ENCODE results near the gene SFXN5. TPM values are rescaled to one million over a fixed set of nuclear protein-coding genes. Genes with fewer than 3 reads are reported as not detected.

The SFXN5 gene
- total RNA-seq, 1 experiment from 2014 or later = 25.9 TPM

GRCh38 chr2:72985891-72986683 lies 85.4 kb downstream of the SFXN5 start:
- H3K4me3 Mint-ChIP-seq = no peak overlapping the region
- TF ChIP-seq, protein P1, sequence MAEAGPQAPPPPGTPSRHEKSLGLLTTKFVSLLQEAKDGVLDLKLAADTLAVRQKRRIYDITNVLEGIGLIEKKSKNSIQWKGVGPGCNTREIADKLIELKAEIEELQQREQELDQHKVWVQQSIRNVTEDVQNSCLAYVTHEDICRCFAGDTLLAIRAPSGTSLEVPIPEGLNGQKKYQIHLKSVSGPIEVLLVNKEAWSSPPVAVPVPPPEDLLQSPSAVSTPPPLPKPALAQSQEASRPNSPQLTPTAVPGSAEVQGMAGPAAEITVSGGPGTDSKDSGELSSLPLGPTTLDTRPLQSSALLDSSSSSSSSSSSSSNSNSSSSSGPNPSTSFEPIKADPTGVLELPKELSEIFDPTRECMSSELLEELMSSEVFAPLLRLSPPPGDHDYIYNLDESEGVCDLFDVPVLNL (CRISPR knock-in tag; IDR thresholded peaks at IDR 0.05; ENCODE audit: borderline replicate concordance, low read depth) = no peak
- TF ChIP-seq ZMAT4 (CRISPR knock-in tag; IDR thresholded peaks at IDR 0.05) (no peak), STAT6 (CRISPR knock-in tag; conservative IDR thresholded peaks at IDR 0.05; ENCODE audit: low read depth) (no peak), SOX15 (CRISPR knock-in tag; IDR thresholded peaks at IDR 0.05) (no peak), USF2 (CRISPR knock-in tag; IDR thresholded peaks at IDR 0.05) (no peak), E2F1 (CRISPR knock-in tag; IDR thresholded peaks at IDR 0.05) (no peak), ZNF416 (CRISPR knock-in tag; IDR thresholded peaks at IDR 0.05) (no peak), ATF6 (CRISPR knock-in tag; IDR thresholded peaks at IDR 0.05) (no peak)
- TF ChIP-seq, protein P2, sequence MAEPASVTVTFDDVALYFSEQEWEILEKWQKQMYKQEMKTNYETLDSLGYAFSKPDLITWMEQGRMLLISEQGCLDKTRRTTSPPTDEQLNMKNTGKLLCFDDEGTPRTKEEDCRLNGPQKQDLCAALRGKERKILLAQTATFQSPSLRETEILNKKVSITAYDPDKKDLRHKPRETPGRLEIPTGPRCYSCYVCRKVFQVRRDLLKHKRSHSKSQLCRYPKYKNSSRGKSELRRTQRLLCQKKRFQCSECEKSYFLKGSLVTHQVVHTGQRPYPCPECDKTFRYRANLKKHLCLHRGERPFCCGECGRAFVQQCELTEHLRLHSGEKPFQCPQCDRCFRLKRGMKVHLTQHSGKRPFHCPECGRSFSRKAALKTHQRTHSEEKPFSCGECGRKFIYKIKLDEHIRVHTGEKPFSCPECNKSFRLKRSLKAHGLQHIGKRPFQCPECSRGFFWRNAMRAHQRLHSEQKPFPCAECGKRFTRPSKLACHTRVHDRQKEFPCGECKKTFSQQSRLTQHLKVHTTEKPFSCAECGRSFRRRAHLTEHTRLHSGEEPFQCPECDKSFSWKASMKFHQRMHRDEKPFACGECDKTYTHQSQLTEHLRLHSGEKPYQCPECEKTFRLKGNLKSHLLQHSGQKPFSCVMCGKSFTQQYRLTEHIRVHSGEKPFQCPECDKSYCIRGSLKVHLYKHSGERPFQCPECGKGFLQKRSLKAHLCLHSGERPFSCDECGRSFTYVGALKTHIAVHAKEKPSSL (CRISPR knock-in tag; conservative IDR thresholded peaks at IDR 0.05) = no peak
- ChIA-PET CTCF (interaction anchor here (0.8 to 3.2 kb wide), 3 partner anchors 12 to 226 kb away, joined by 3 to 12 read pairs (median 3); no protein-coding TSS in a partner anchor), POLR2A (no interaction called here)
- no peaks in the 10 kb centered on the region; the same call in 1 of the 2 replicates for H3K36me3 Mint-ChIP-seq
- DNase-seq (ENCODE audit: low spot score) (no peak), ATAC-seq (no peak)
- H3K4me1 Mint-ChIP-seq = 0 out of 2 replicates have a peak, but pooled peaks cover 7% of the 10 kb centered on the region
- H3K27me3 Mint-ChIP-seq (ENCODE audit: low read depth) = no peaks in the 10 kb centered on the region
- no peaks in the 10 kb centered on the region for H3K9me3 Mint-ChIP-seq
- H3K27ac Mint-ChIP-seq = no peak overlapping the region

GRCh38 chr2:72985136-72985535 lies 86.4 kb downstream of the SFXN5 start:
- no peak for ATAC-seq
- Mint-ChIP-seq H3K9me3 (no peaks in the 10 kb centered on the region), H3K27me3 (ENCODE audit: low read depth) (no peaks in the 10 kb centered on the region), H3K36me3 (no peaks in the 10 kb centered on the region; the same call in 1 of the 2 replicates), H3K4me3 (no peak overlapping the region), H3K27ac (no peak overlapping the region), H3K4me1 (peaks cover 11% of the 10 kb centered on the region)
- DNase-seq (ENCODE audit: low spot score) = no peak
- ChIA-PET POLR2A (no interaction called here), CTCF (interaction anchor here (2.2 to 2.4 kb wide), 3 partner anchors 11 to 192 kb away, joined by 9 to 10 read pairs (median 10); no protein-coding TSS in a partner anchor)
- no peak for TF ChIP-seq E2F1 (CRISPR knock-in tag; IDR thresholded peaks at IDR 0.05)
- TF ChIP-seq, protein P3, sequence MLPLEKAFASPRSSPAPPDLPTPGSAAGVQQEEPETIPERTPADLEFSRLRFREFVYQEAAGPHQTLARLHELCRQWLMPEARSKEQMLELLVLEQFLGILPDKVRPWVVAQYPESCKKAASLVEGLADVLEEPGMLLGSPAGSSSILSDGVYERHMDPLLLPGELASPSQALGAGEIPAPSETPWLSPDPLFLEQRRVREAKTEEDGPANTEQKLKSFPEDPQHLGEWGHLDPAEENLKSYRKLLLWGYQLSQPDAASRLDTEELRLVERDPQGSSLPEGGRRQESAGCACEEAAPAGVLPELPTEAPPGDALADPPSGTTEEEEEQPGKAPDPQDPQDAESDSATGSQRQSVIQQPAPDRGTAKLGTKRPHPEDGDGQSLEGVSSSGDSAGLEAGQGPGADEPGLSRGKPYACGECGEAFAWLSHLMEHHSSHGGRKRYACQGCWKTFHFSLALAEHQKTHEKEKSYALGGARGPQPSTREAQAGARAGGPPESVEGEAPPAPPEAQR (CRISPR knock-in tag; IDR thresholded peaks at IDR 0.05) = no peak
